SK-N-MC (cell line): ENCODE data around the gene PAIP2.

Source experiments
- DNase-seq: peaks from one replicate; pipeline ENCODE4 v3.0.0-alpha.2; 2011; ENCODE audit warnings: low read depth, low spot score
- H3K27ac ChIP-seq: fragments of 200-600 bp; sonication (generic); 2 replicates; pipeline ENCODE4 v1.5.1; 2016; ENCODE audit warnings: mixed run types
- H3K36me3 ChIP-seq: fragments of 200-600 bp; sonication (generic); 2 replicates; pipeline ENCODE4 v1.6.1; 2017; ENCODE audit warnings: antibody characterized with exemption, low read length, mixed read lengths; ENCODE audit not compliant: insufficient read depth
- H3K4me3 ChIP-seq: fragments of 200-600 bp; sonication (generic); 2 replicates; pipeline ENCODE4 v1.5.1; 2016
- H3K9ac ChIP-seq: fragments of 200-600 bp; sonication (generic); 2 replicates; pipeline ENCODE4 v1.8.0; 2017; ENCODE audit warnings: mixed run types, mixed read lengths; ENCODE audit not compliant: insufficient read length
- H3K9me3 ChIP-seq: fragments of 200-600 bp; sonication (generic); 2 replicates; pipeline ENCODE4 v1.6.1; 2017; ENCODE audit warnings: low read depth, mild to moderate bottlenecking, antibody characterized with exemption, low read length, moderate library complexity, mixed read lengths
- EZH2 ChIP-seq: fragments of 200-600 bp; sonication (generic); IDR thresholded peaks from one replicate; pipeline ENCODE4 v1.6.1; 2017; ENCODE audit warnings: antibody characterized with exemption
- FOXP2 ChIP-seq: optimal IDR thresholded peaks from 2 replicates; pipeline ENCODE3; 2011; ENCODE audit warnings: mild to moderate bottlenecking, moderate library complexity; ENCODE audit not compliant: insufficient read depth; ENCODE audit errors: extremely low read length, control extremely low read depth
- POLR2AphosphoS5 ChIP-seq: IDR thresholded peaks from 2 replicates; pipeline ENCODE4 v1.6.1; 2012; ENCODE audit warnings: mild to moderate bottlenecking, low read depth, low read length, borderline replicate concordance

Gene PAIP2

DNA sequence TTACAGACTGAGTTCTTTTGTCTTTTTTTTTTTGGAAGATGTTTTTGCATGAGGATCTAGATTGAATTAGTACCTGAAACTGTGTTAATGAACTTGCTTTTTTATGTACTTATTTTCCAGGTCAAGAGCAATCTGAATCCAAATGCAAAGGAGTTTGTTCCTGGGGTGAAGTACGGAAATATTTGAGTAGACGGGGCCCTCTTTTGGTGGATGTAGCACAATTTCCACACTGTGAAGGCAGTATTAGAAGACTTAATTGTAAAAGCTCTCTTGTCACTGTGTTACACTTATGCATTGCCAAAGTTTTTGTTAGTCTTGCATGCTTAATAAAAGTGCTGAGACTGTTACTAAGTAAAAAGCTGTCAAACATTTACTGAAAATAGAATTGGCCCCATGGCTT lies 27.0 kb downstream of the PAIP2 start:
- TF ChIP-seq FOXP2 (no peak), POLR2AphosphoS5 (no peak), EZH2 (no peak)
- Histone ChIP-seq H3K9ac (no peak overlapping the region), H3K4me3 (no peak overlapping the region), H3K36me3 (peaks cover 66% of the 10 kb centered on the region), H3K27ac (no peak overlapping the region), H3K9me3 (no peaks in the 10 kb centered on the region)
- DNase-seq: no peak

DNA sequence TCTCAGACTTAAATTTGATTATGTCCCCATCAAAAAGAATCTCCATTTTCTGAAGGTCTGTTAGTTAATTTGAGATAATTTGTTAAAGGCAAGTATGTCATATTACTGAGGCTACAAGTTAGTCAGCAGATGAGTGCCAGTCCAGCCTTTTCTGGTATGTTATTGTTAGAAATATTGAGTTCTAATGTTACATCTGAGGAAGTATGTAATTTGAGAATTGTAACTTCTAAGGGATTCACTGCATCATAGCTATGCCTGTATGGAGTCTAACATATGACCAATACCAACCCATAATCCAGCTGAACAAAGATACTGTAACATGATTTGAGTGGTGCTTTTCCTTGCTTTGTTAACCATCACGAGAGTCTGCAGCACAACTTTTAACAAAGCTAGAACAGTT lies 27.5 kb downstream of the PAIP2 start:
- DNase-seq: no peak

GRCh38 chr5:139371482-139372435 lies 30.1 kb downstream of the PAIP2 start:
- Histone ChIP-seq H3K27ac (no peak overlapping the region), H3K4me3 (no peak overlapping the region), H3K36me3 (peaks cover 38% of the 10 kb centered on the region), H3K9me3 (no peaks in the 10 kb centered on the region), H3K9ac (no peak overlapping the region)
- no peak for TF ChIP-seq FOXP2
- DNase-seq: no peak

More for the DNA sequence above, 27.5 kb downstream of the PAIP2 start:
- Histone ChIP-seq H3K4me3 (no peak overlapping the region), H3K36me3 (peaks cover 60% of the 10 kb centered on the region), H3K27ac (no peak overlapping the region), H3K9me3 (no peaks in the 10 kb centered on the region), H3K9ac (no peak overlapping the region)
- TF ChIP-seq FOXP2 (no peak), POLR2AphosphoS5 (no peak), EZH2 (no peak)

GRCh38 chr5:139374909-139375308 lies 33.3 kb downstream of the PAIP2 start:
- TF ChIP-seq FOXP2 (no peak), POLR2AphosphoS5 (no peak; the same call in 1 of the 2 replicates), EZH2 (no peak)
- H3K9ac ChIP-seq: no peak overlapping the region
- DNase-seq: no peak
- no peaks in the 10 kb centered on the region for H3K9me3 ChIP-seq
- H3K4me3 ChIP-seq: no peak overlapping the region
- peaks cover 13% of the 10 kb centered on the region for H3K36me3 ChIP-seq
- no peak overlapping the region for H3K27ac ChIP-seq

- H3K9ac ChIP-seq: no peak overlapping the region
- no peak overlapping the region for H3K27ac ChIP-seq
- TF ChIP-seq FOXP2: no peak
- no peak for TF ChIP-seq EZH2
- no peak for TF ChIP-seq POLR2AphosphoS5
Measured at GRCh38 chr5:139376364-139376763, 34.7 kb downstream of the PAIP2 start.

DNA sequence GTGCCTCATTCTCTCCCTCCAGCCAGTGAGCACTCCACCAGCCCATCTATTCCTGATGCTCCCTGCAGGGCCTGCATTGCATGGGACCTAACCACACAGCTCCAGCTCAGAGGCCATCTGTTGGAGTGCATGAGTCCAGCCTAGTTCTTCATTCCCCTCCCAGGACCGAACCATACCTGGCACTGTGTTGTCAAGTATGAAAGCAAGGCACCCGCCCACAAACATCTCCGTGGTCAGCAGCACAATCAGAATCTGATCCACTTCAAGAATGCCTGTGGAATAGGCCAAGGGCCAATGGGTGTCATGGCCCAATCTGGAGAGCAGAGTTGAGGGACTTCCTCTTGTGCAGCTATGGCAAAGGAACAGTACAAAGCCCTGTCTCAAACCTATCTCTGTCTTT lies 35.6 kb downstream of the PAIP2 start:
- no peaks in the 10 kb centered on the region; the same call in 1 of the 2 replicates for H3K36me3 ChIP-seq
- no peak for DNase-seq
- no peaks in the 10 kb centered on the region for H3K9me3 ChIP-seq
- no peak overlapping the region for H3K27ac ChIP-seq
- no peak overlapping the region for H3K9ac ChIP-seq
- H3K4me3 ChIP-seq: no peak overlapping the region
- TF ChIP-seq EZH2 (no peak), POLR2AphosphoS5 (no peak), FOXP2 (no peak)

More at GRCh38 chr5:139376364-139376763, 34.7 kb downstream of the PAIP2 start:
- no peak for DNase-seq
- Histone ChIP-seq H3K36me3 (peaks cover 8% of the 10 kb centered on the region), H3K9me3 (no peaks in the 10 kb centered on the region), H3K4me3 (no peak overlapping the region)

DNA sequence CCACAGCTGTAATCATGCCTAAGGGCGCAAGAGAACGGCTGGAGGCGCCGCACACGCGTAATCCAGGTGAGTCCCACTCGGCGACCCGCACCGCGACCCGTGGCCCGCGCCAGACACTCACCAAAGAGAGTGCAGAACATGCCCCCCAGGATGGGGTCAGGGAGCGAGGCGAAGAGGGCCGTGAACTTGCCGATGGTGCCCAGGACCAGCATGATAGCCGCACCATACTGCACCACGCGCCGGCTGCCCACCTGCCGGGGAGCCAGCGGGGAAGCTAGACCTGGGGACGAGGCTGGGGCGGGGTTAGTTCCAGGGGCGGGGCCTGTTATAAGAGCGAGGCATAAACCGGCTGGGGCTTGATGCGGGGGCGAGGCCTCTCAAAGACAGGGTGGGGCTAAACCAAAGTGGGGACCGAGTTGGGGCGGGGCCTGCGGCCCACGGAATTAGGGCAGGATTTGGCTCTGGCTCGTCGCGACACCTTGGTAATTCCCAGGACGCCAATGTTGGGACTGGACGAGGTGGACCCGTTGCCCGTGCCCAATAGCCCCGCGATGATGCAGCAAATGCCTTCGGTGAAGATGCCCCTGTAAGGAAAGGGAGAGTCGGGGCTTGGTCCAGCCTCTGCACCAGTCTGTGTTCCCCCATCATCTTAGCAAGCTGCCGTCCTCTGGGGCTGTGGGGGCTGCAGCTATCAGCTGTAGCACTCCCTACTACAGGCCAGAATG lies 36.6 kb downstream of the PAIP2 start:
- DNase-seq: no peak
- Histone ChIP-seq H3K36me3 (no peaks in the 10 kb centered on the region), H3K9ac (no peak overlapping the region), H3K4me3 (no peak overlapping the region), H3K27ac (no peak overlapping the region), H3K9me3 (no peaks in the 10 kb centered on the region)
- TF ChIP-seq EZH2 (no peak), POLR2AphosphoS5 (no peak), FOXP2 (no peak)

- no peak overlapping the region for H3K9ac ChIP-seq
- DNase-seq: no peak
- H3K9me3 ChIP-seq: no peaks in the 10 kb centered on the region
- H3K36me3 ChIP-seq: no peaks in the 10 kb centered on the region
- H3K4me3 ChIP-seq: no peak overlapping the region
- H3K27ac ChIP-seq: no peak overlapping the region
- no peak for TF ChIP-seq POLR2AphosphoS5
- no peak for TF ChIP-seq EZH2
- TF ChIP-seq FOXP2: no peak
Measured at GRCh38 chr5:139378941-139379361, 37.3 kb downstream of the PAIP2 start.
